ENCODE data around the gene ADGRA3. TPM values are rescaled to one million over a fixed set of nuclear protein-coding genes. Genes with fewer than 3 reads are reported as not detected.

The ADGRA3 gene
- total and polyA plus RNA-seq, 2 experiments from 2014 or later, result 16.2 to 73.9 TPM

DNA sequence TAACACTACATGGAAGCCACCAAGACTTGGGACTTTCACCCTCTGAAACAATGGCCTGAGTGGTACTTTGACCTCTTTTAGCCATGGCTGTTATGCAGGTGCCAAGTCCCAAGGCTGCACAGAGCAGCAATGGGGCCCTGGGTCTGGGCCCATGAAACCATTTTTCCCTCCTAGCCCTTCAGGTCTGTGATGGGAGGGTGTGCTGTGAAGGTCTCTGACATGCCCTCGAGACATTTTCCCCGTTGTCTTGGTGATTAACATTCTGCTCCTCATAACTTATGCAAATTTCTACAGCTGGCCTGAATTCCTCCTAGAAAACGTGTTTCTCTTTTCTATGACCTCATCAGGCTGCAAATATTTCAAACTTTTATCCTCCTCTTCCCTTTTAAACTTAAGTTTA lies 30.4 kb upstream of the ADGRA3 start (continued):
- no peak for TF ChIP-seq ZNF331 (CRISPR knock-in tag; IDR thresholded peaks at IDR 0.05; ENCODE audit: low read depth)
- no peak for TF ChIP-seq ZNF114 (CRISPR knock-in tag; IDR thresholded peaks at IDR 0.05)
- no peak for TF ChIP-seq EZH2 (IDR thresholded peaks at IDR 0.05; ENCODE audit: low read depth, unreplicated experiment)
- TF ChIP-seq STAT1 (IDR thresholded peaks at IDR 0.05; ENCODE audit: unreplicated experiment), result no peak

- no peaks in the 10 kb centered on the region for H3K36me3 ChIP-seq (ENCODE audit: insufficient read depth)
- Mint-ChIP-seq H3K4me3 (no peak overlapping the region), H3K4me1 (no peaks in the 10 kb centered on the region), H3K36me3 (ENCODE audit: low read depth) (peaks cover 7% of the 10 kb centered on the region), H3K27ac (no peak overlapping the region), H3K27me3 (ENCODE audit: insufficient read depth, low read depth, poor library complexity) (no peaks in the 10 kb centered on the region), H3K9me3 (peaks cover 21% of the 10 kb centered on the region)
- H3K4me3 ChIP-seq, result no peak overlapping the region
- no peak for DNase-seq (ENCODE audit: low spot score)
- H2AFZ ChIP-seq, result no peak overlapping the region
- H3F3A ChIP-seq (replicated peaks; ENCODE audit: low read depth), result no peaks in the 10 kb centered on the region
- no peaks in the 10 kb centered on the region for H3K27me3 ChIP-seq (ENCODE audit: insufficient read depth)
- H3K9me2 ChIP-seq (ENCODE audit: insufficient read depth), result peaks cover 5% of the 10 kb centered on the region
- no peak overlapping the region for H3K27ac ChIP-seq (ENCODE audit: low read depth)
- no peak for ATAC-seq
- TF ChIP-seq STAT1 (IDR thresholded peaks at IDR 0.05; ENCODE audit: unreplicated experiment) (no peak), ZNF462 (CRISPR knock-in tag; IDR thresholded peaks at IDR 0.05) (no peak), EZH2 (IDR thresholded peaks at IDR 0.05; ENCODE audit: low read depth, unreplicated experiment) (no peak), CREB1 (CRISPR knock-in tag; IDR thresholded peaks at IDR 0.05; ENCODE audit: low read depth) (no peak), EZH2phosphoT487 (IDR thresholded peaks at IDR 0.05; ENCODE audit: unreplicated experiment) (no peak), NANOG (IDR thresholded peaks at IDR 0.05; ENCODE audit: borderline replicate concordance) (no peak), ZNF331 (CRISPR knock-in tag; IDR thresholded peaks at IDR 0.05; ENCODE audit: low read depth) (no peak)
- TF ChIP-seq, protein P1, sequence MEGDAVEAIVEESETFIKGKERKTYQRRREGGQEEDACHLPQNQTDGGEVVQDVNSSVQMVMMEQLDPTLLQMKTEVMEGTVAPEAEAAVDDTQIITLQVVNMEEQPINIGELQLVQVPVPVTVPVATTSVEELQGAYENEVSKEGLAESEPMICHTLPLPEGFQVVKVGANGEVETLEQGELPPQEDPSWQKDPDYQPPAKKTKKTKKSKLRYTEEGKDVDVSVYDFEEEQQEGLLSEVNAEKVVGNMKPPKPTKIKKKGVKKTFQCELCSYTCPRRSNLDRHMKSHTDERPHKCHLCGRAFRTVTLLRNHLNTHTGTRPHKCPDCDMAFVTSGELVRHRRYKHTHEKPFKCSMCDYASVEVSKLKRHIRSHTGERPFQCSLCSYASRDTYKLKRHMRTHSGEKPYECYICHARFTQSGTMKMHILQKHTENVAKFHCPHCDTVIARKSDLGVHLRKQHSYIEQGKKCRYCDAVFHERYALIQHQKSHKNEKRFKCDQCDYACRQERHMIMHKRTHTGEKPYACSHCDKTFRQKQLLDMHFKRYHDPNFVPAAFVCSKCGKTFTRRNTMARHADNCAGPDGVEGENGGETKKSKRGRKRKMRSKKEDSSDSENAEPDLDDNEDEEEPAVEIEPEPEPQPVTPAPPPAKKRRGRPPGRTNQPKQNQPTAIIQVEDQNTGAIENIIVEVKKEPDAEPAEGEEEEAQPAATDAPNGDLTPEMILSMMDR (conservative IDR thresholded peaks at IDR 0.05; ENCODE audit: low read depth in 2 of 2), result no peak
- TF ChIP-seq, protein P2, sequence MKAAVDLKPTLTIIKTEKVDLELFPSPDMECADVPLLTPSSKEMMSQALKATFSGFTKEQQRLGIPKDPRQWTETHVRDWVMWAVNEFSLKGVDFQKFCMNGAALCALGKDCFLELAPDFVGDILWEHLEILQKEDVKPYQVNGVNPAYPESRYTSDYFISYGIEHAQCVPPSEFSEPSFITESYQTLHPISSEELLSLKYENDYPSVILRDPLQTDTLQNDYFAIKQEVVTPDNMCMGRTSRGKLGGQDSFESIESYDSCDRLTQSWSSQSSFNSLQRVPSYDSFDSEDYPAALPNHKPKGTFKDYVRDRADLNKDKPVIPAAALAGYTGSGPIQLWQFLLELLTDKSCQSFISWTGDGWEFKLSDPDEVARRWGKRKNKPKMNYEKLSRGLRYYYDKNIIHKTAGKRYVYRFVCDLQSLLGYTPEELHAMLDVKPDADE (IDR thresholded peaks at IDR 0.05), result no peak
- H3K79me2 ChIP-seq (replicated peaks; ENCODE audit: insufficient read depth), result no peaks in the 10 kb centered on the region
- no peaks in the 10 kb centered on the region for H3K4me1 ChIP-seq (ENCODE audit: insufficient read depth)
- no peak overlapping the region for H3K4me2 ChIP-seq
- no peaks in the 10 kb centered on the region for H4K20me1 ChIP-seq (replicated peaks; ENCODE audit: insufficient read depth)
Measured at GRCh38 chr4:22539251-22539650, 23.4 kb upstream of the ADGRA3 start.

Measured in GM23338 (cell line).